Caki2 (cell line): ENCODE measurements around the gene FBXL16. TPM values are rescaled to one million over a fixed set of nuclear protein-coding genes. Genes with fewer than 3 reads are reported as not detected.
A peak's percentile ranks its signal among the peaks of the same experiment; 100 is the strongest.
"Not testable (repeated sequence)": the region's sequence is repeated elsewhere in the genome, so short reads cannot be mapped to it uniquely, and the experiment has no call there.

Experiments used
- DNase-seq: peaks from one replicate; pipeline ENCODE4 v3.0.0-alpha.2; 2015; ENCODE audit warnings: low read depth
- in situ Hi-C: cut with HindIII; loops from 2 replicates; pipeline ENCODE4 v1.10.0; 2016; ENCODE audit warnings: low sequenced_read_pairs, low pct_unique_long_range_greater_than_20kb, mixed read lengths
- total RNA-seq: library from RNA; depleted of rRNA; stranded (reverse); fragments of >200 nt; shearing (Covaris generic); gene quantifications from 2 replicates; pipeline ENCODE4 v1.2.3, GENCODE V29; 2014; ENCODE audit warnings: low replicate concordance; rRNA removed

FBXL16 gene, protein sequence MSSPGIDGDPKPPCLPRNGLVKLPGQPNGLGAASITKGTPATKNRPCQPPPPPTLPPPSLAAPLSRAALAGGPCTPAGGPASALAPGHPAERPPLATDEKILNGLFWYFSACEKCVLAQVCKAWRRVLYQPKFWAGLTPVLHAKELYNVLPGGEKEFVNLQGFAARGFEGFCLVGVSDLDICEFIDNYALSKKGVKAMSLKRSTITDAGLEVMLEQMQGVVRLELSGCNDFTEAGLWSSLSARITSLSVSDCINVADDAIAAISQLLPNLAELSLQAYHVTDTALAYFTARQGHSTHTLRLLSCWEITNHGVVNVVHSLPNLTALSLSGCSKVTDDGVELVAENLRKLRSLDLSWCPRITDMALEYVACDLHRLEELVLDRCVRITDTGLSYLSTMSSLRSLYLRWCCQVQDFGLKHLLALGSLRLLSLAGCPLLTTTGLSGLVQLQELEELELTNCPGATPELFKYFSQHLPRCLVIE
- total RNA-seq, result 25.7 and 26.3 TPM in 2 replicates

DNA sequence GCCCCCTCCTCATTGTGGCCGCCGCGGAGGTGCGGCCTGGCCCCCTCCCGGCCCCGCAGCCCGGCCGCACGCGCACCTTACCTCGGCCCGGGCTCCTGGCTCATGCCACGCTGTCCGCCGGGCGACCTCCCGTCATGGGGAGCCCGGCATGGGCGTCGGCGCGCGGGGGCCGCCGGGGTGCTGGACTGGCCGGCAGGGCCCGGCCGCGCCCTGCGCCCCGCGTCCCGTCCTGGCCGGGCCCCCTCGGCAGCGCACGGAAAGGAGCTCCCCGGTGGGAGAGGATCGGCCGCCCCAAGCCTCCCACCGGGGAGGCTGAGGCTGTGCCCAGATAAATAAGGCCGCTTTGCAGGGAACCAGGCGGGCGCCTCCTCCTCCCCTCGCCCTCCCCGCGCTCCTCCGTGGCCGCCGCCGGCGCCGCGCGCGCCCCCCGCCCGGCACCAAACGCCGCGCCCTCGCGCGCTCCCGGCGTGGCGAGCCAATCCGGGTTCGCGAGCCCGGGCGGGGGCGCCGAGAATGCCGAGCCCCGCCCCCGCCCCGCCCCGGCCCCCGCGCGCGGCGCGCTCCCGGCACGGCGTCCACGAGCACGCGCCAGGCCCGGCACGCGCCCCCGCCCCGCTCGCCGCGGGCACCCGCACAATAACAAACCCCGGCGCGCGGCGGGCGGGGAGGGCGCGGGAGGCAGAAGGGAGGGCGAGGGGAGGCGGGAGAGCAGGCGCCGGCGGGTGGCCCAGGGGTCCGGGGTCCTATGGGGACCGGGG, at the start of gene FBXL16:
TSS of gene FBXL16 (minus strand) at position 371 of the 758 bp plus-strand sequence. CDS start 8,396 bp downstream, outside the sequence.
- in situ Hi-C loops, result no loop called here
- DNase-seq, result peak; percentile 46

- in situ Hi-C loops, result no loop called here
- DNase-seq, result no peak
Observed at GRCh38 chr16:754656-755055, 49.1 kb upstream of the FBXL16 start.

GRCh38 chr16:754121-754607, 48.6 kb upstream of the FBXL16 start:
- DNase-seq, in situ Hi-C loops: not testable (repeated sequence)

- no peak for DNase-seq
- in situ Hi-C loops, result no loop called here
Observed at GRCh38 chr16:752007-752312, 46.4 kb upstream of the FBXL16 start.

GRCh38 chr16:751152-752006, 45.8 kb upstream of the FBXL16 start:
- no peak for DNase-seq
- in situ Hi-C loops, result no loop called here

DNA sequence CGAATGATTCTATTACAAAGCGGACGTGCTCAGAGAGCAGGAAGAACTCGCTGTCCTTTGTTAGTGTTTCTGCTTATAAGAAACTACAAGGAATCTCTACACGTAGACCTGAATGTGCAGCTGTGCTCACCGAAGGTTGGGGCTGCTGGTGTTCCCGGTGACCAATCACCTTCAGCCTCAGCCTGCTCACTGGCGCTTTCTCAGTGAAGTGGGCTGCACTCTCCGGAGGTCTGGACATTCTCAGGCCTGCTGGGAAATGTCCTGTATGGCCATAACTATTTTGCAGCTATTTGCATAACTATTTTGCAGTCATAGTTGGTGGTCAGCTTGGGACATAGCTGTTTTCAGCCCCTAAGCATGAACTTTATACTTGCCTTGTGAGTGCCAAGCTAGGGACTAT, 44.9 kb upstream of the FBXL16 start:
- no peak for DNase-seq
- in situ Hi-C loops, result no loop called here

DNA sequence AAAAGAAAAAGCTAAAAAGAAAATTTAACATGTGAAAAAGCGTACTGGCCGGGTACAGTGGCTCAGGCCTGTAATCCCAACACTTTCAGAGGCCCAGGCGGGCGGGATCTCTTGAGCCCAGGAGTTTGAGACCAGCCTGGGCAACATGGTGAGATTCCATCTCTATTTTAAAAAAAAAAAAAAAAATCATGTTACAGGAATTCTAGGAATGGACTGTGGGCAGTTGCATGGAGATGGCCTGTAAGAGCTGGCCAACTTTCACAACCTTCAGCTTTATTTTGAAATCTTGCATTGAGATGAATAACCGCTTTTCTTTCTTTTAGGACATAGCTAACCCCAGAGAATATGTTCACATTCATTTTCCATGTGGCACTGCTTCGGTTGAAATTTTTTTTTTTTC, 43.4 kb upstream of the FBXL16 start:
- in situ Hi-C loops, result no loop called here
- DNase-seq, result no peak

GRCh38 chr16:747978-748746, 42.6 kb upstream of the FBXL16 start:
- no peak for DNase-seq
- in situ Hi-C loops, result no loop called here

- DNase-seq, result no peak
- in situ Hi-C loops, result no loop called here
Observed at GRCh38 chr16:746637-747036, 41.0 kb upstream of the FBXL16 start.

DNA sequence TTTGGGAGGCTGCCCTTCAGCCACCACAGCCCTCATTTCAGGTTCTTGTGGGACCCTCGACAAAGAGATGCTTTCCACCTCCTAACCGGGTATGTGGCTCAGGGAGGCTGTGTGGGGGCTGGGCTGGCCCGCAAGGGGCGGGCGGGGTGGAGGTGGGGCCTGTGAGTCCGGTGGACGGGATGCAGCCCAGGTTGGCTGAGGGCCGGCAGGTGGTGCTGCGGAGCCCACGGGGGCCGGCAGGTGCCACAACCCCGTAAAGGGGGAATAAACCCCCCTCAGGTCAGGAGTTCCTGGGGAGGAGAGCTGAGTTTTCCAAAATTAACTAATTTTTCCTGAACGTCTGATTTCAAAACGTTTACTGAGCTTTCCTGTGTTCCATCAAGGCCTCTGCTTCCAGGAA, 40.1 kb upstream of the FBXL16 start:
- in situ Hi-C loops, result no loop called here
- DNase-seq, result no peak

DNA sequence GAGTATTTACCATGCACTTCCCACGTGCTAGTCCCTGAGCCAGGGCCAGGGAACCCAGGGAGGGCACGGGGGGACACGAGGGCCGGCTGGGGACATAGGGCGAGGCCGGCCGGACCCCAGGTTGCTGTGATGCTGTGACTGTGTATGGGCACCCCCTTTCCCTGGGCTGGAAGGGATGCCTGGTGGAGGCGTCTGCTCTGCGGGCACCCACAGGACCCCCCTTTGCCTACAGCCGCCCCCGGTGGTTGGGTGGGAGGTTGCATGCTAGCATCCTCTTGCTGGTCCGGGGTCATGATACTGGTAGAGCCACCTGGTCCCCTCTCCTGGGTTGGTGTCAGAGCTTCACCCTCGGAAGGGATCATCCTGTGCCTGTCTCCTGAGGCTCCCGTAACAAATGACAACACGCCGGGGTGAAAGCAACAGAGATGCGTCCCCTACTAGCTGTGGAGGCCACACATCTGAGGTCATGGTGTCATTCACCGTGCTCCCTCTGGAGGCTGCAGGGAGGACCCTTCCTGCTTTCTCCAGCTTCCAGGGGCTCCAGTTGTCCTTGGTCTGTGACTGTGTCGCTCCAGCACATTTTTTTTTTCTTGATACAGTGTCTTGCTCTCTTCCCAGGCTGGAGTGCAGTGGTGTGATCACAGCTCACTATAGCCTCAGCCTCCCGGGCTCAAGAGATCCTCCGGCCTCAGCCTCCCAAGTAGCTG, 38.3 kb upstream of the FBXL16 start:
- no peak for DNase-seq
- in situ Hi-C loops, result no loop called here

DNA sequence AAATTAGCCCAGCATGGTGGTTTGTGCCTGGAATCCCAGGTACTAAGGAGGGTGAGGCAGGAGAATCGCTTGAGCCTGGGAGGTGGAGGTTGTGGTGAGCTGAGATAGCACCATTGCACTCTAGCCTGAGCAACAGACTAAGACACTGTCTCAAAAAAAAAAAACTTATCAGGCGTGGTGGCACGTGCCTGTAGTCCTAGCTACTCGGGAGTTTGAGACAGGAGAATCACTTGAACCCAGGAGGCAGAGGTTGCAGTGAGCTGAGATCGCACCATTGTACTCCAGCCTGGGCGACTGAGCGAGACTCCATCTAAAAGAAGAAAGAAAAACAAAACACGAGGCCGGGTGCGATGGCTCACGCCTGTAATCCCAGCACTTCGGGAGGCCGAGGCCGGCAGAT, 37.3 kb upstream of the FBXL16 start:
- DNase-seq, in situ Hi-C loops: not testable (repeated sequence)

DNA sequence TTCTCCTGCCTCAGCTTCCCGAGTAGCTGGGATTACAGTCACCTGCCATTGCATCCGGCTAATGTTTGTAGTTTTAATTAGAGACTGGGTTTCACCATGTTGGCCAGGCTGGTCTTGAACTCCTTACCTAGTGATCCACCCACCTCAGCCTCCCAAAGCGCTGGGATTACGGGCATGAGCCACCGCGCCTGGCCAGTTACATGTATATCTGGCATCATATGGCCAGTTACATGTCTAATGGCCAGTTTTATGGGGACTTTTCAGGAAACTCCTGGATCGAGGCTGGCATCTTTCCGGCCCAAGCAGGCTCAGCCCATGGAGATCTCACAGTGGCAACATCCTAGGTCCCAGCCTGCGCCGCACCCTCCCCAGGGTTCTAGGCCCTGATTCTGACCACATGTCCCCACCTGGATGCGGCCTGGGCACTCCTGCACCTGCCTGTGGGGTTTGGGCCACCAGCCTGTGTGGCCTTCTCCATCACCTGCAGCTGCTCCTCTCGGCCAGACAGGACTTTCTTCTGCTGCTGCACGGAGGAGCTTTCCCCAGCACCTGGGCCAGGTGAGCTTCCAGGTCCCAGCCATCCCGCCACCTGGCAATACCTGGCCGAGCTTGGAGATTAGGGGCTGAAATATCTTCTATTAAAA, 36.5 kb upstream of the FBXL16 start:
- DNase-seq, result no peak

DNA sequence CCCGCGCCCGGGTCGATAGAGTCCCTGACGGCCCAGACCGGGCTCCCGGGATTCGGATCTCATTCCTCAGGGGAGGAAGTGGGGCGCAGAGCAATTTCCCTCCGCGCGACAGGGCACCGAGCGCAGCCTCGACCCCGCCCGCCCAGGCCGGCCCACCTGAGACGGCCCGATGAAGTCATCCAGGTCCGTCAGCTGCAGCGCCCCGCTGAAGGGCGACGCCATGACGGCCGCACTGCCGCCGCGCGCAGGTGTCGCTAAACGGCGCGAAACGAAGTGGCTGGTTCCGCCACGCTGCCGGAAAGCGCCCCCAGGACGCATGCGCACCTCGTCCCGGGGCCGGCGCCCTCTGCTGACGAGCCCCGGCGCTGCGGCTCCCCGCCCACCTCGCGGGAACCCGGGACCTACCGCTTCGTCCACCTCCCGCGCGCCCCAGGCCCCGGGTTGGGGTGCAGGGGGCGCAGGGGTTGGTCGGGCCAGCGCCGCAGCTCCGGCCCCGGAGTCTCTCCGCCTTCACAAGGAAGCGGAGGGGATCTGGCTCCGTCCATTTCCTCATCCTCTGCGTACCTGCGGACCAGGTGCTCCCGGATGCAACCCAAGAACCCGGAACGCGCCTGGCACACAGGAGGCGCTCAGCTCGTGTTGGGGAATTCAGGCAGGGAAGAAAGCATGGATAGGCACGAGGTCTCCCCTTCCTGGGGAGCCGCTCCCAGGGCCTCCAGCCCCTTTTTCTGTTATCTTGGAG, 35.3 kb upstream of the FBXL16 start, which contains the start of gene CIAO3:
TSS of gene CIAO3 (minus strand) at position 234 of the 742 bp plus-strand sequence. CDS start at position 222, 12 bp downstream.
- in situ Hi-C loops, result no loop called here

More for the DNA sequence above, 36.5 kb upstream of the FBXL16 start:
- in situ Hi-C loops, result no loop called here

DNA sequence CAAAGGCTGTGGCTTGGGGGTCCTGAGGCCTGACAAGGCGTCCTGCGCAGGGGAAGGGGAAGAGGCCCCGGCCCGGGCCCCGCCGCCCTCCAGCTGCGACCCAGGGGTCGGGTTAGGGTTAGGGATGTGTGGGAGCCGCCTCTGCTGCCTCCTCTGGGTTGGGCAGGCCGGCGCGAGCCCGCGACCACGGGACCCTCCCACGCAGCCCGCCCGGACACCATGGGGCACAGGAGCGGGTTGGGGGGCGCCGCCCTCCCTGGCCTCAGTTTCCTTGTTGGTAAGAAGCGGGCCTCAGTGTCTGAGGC, 34.8 kb upstream of the FBXL16 start:
- in situ Hi-C loops, result no loop called here
- no peak for DNase-seq

More for the DNA sequence above, 35.3 kb upstream of the FBXL16 start, which contains the start of gene CIAO3:
- peak; percentile 90 for DNase-seq
